NCI-H128 (cell line): Measurements from ENCODE around the gene CNGB1.
"Not testable (repeated sequence)": the region's sequence is repeated elsewhere in the genome, so short reads cannot be mapped to it uniquely, and the experiment has no call there.

Experiments
- DNase-seq: peaks from one replicate; lab custom pipeline; 2025; ENCODE audit not compliant: unreplicated experiment; lab: John Stamatoyannopoulos, UW

CNGB1 gene

GRCh38 chr16:57866529-57866918, 104.4 kb downstream of the CNGB1 start:
- DNase-seq, result no peak

- DNase-seq, result no peak
These were observed 105.0 kb downstream of the CNGB1 start for GRCh38 chr16:57865746-57866528.

DNA sequence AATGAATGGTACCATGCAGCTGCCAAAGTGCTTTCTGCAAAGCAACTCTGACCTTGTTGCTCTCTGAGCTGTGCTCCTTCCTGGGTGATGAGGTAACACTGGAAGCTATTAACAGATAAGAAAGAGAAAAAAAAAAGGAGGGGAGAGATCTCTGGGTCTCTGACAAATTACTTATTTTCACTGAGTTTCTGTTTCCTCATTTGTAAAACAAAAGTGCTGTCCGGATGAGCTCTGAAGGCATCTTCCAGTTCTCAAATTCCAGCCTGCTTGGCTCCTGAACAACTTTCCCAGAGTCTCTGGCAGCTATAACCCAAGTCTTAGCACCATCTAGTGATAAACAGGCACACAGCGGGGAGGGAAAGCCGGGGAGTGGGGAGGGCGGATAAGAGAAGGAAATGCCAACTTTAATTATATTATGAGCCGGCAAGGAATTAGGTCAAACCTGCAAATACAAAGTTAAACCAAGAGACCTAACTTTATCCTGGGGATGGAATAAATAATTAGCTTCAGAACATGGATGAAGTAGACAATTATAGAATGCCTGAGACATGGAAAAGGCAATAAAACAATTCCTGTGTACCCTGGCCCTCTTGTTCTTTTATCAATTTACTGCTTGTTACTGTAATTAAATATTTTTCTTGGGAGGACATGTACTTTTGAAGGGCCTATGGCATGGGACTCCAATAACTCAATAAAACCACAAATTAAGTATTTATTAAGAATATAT, 107.3 kb downstream of the CNGB1 start:
- DNase-seq, result no peak

- no peak for DNase-seq
These were observed 108.1 kb downstream of the CNGB1 start for GRCh38 chr16:57862698-57863433.

DNA sequence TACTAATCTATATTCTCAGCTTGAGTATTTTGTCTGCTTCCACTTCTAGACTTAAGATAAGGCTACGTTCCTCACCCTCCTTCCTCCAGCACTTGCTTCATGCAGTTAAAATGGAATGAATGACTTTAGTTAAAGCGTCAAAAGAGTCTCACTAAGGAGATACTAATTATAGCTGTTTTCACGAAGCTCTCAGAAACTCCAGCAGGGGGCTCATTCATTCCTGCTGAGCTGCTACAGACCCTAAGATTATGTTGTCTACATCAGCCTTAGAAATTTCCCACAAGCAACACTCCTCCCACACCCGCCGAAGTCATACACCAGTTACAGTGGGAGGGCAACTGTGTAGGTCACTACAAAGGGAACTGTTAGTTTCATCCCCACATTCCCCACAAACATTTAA, 111.6 kb downstream of the CNGB1 start:
- no peak for DNase-seq

GRCh38 chr16:57858635-57859034, 112.3 kb downstream of the CNGB1 start:
- DNase-seq, result no peak

DNA sequence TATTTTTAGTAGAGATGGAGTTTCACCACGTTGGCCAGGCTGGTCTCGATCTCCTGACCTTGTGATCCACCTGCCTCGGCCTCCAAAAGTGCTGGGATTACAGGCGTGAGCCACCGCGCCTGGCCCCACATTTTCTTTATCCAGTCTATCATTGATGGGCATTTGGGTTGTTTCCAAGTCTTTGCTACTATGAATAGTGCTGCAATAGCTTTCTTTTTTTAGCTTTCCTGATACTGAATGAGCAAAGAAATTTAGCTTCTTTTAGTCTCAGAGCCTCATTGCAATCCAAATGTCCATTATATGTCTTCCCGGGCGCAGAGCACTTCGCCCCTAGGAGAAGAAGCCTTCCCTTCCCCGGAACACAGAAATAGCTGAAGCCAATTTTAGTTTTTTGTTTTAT, 112.9 kb downstream of the CNGB1 start:
- not testable (repeated sequence) for DNase-seq

DNA sequence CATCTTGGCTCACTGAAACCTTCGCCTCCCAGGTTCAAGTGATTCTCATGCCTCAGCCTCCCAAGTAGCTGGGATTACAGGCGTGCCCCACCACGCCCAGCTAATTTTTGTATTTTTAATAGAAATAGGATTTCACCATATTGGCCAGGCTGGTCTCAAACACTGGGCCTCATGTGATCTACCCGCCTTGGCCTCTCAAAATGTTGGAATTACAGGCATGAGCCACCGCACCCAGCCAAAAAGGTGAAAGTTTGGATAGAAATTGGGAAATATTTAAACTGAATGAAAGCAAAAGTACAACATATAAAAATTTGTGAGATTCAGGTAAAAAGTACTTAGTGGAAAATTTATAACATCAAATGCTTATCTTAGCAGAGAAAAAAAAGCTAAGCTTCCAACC, 115.7 kb downstream of the CNGB1 start:
- DNase-seq, result no peak

DNA sequence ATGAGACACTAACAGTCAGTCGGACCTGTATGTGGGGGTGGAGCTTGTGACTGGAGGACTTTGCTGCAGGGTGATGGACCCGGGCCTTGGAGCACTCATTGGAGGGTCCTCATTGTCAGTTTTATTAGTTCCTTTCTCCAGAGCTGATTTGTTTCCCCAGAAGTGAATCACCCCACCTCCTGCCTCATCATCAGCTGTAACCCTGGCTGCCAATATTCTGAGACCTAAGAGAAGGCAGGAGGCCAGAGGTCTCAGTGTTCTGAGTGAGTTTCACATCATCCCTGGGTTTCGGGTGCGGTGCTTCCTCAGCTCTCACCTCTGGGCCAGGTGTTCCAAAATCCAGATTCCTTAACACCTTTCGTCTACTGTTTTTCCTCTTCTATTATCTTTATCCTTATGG, 118.7 kb downstream of the CNGB1 start:
- DNase-seq, result no peak

GRCh38 chr16:57848181-57848580, 122.7 kb downstream of the CNGB1 start:
- no peak for DNase-seq

GRCh38 chr16:57846931-57847330, 124.0 kb downstream of the CNGB1 start:
- DNase-seq, result not testable (repeated sequence)

- no peak for DNase-seq
These were observed 124.7 kb downstream of the CNGB1 start for GRCh38 chr16:57846078-57846697.

DNA sequence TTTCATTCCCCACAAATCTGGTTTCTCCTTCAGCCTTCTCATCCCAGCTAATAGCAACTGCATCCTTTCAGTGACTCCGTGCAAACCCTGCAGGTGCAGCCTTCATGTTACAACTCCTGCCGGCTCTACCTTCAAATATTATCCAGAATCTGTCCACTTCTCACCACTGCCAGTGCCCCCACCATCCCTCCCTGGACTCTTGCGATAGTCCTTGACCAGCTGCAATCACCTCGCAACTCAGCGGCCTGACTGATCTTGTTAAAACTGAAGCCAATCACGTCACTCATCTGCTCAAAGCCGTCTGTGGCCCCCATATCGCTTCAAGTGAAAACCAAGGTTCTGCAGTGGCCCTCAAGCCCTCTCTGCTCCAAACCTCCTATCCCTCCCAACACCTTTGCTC, 125.8 kb downstream of the CNGB1 start:
- no peak for DNase-seq

GRCh38 chr16:57844416-57845030, 126.4 kb downstream of the CNGB1 start:
- no peak for DNase-seq

GRCh38 chr16:57843400-57843799, 127.5 kb downstream of the CNGB1 start:
- DNase-seq, result no peak

DNA sequence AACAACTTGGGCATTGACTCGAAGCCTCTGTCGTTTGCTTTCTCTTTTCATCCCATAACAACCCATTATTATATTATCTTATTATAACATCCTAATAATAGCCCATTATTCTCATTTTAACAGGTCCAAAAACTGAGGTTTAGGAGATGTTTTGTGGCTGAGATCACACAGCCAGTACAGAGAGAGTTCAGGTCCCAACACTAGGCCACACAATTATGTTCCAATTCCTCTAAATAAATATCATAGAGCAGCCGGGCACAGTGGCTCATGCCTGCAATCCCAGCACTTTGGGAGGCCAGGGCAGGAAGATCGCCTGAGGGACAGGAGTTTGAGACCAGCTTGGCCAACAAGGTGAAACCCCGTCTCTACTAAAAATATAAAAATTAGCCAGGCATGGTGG, 128.3 kb downstream of the CNGB1 start:
- DNase-seq, result no peak

- DNase-seq, result no peak
These were observed 130.1 kb downstream of the CNGB1 start for GRCh38 chr16:57840833-57841232.

DNA sequence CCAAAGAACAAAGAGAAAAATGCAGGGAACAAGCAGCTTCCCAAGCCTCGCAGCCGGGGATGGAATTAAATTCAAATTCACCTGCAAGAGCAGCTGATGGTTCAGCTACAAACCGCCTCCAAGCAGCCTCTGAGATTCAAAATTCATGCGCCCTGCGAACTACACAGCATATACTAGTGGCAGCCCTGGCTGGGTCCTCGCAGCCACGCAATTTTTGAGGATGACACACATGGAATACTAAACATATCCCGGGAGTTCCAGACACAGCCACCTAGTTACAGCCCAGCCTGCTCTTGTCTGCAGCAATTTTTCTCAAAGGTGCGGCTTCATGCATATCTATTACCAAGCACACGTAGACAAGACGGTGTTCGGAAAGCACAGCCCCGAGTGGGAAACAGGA, 132.8 kb downstream of the CNGB1 start:
- no peak for DNase-seq

GRCh38 chr16:57837305-57838125, 133.4 kb downstream of the CNGB1 start:
- no peak for DNase-seq

DNA sequence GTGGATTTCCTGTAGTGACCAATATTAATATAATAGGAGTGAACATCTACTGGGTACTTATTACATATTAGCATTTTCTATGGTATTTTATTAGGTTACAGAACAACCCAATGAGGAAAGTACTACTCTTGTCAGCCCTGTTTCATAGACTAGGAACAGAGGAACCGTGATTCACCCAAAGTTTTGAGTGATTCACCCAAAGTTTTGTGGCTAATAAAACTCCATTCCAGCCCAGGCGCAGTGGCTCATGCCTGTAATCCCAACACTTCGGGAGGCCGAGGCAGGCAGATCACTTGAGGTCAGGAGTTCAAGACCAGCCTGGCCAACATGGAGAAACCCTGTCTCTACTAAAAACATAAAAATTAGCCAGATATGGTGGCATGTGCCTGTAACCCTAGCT, 135.5 kb downstream of the CNGB1 start:
- DNase-seq, result not testable (repeated sequence)
